DMS153 (cell line): ENCODE data around the gene FPR3.
"Not testable (repeated sequence)": the region's sequence is repeated elsewhere in the genome, so short reads cannot be mapped to it uniquely, and the experiment has no call there.

Source experiments
- DNase-seq: peaks from one replicate; lab custom pipeline; 2025; lab: John Stamatoyannopoulos, UW

Gene FPR3

GRCh38 chr19:51784109-51784785 is 10.7 kb upstream of the FPR3 start:
- no peak for DNase-seq

DNA sequence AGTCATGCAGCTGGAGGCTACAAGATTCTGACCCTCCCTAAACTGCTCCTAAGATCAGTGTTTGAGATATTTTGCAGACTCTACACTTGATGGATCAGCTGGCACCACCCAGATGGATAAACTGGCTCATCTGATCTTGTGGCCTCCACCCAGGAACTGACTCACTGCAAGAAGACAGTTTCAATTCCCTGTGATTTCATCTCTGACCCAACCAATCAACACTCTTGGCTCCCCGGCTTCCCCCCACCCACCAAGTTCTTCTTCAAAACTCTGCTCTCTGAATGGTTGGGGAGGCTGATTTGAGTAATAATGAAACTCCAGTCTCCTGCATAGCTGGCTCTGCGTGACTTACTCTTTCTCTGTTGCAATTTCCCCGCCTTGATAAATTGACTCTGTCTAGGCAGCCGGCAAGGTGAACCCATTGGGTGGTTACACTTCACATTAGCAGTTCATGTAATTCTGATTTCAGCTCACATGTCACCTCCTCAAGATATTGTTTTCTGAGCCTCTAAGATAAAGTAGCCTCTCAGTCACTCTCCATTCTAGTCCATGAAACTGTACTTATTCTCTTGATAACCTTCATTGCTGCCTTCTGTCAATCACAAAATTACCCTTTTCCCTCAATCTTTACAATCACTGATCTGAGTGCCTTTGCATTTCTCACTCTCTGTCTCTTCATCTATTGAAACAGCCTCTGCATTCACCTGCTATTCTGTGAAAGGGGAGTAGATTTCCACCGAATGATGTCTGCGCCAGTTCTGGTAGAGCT is 9.9 kb upstream of the FPR3 start:
- DNase-seq = no peak

GRCh38 chr19:51786646-51787494 is 8.1 kb upstream of the FPR3 start:
- no peak for DNase-seq

GRCh38 chr19:51788029-51788428 is 6.9 kb upstream of the FPR3 start:
- no peak for DNase-seq

DNA sequence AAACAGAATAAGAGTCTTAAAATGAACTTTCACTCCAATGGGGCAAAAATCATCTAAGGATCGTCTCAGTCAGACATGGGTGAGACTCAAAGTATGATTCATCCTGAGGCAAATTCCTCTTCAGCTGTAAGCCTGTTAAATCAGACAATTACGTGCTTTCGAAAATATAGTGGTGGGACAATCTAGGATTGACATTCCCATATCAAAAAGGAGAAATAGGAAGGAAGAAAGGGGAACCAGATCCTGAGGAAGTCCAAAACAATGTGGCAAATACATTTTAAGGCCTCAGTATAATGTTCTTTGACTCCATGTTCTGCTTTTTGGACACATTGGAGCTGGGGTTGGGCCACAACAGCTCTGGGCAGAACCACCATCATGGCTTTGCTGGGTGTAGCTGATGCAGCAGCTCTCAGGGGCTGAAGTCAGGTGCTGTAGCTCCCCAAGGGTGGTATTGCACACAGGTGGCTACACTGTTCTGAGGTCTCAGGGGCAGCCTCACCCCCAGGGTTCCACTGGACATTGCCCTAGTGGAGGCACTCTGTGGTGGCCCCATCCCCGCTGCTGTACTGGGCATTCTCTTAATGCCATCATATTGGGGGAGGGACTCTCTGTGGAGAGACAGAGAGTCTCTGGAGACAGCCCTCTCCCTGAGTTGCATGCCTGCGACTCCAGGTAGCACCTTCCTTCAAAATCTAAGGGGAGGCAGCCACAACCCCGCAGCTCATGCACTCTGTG is 5.7 kb upstream of the FPR3 start:
- DNase-seq = no peak

DNA sequence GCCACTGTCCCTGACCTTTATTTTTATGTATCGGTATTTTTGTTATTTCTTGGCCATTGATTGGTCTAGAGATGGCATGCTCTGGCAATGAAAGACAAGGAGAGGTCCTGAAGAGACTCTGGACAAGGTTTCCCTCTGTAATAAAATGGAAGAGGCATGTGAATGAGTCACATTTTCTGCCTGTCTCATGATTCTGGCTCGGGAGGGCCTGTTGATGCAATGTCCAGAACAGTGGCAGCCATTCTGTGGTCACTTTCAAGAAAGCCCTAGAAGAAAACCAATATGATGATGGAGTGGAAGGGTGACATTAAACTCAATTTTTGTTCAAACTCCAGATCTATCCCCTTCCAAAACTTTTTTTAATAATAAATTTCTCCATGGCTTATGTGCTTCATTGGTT is 2.0 kb upstream of the FPR3 start:
- no peak for DNase-seq

DNA sequence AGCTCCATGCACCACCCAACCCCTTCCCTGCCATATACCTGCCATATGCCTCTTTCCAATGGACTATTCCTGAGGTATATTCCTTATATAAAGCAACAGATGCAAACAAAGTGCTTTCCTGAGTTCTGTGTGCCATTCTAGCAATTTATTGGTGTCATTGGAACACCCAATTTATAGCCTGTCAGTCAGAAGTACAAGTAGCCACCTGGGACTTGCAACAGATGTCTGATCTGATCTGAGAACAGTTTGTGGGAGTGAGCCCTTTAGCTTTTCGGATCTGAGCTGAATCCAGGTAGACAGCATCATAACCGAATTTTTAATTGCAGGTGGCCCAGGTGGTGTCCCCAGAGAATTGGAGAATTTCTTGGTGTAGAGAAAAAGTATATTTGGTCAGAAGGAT is 963 bp upstream of the FPR3 start:
- no peak for DNase-seq

- no peak for DNase-seq
These were observed 1.3 kb downstream of the FPR3 start for GRCh38 chr19:51796195-51796679.

DNA sequence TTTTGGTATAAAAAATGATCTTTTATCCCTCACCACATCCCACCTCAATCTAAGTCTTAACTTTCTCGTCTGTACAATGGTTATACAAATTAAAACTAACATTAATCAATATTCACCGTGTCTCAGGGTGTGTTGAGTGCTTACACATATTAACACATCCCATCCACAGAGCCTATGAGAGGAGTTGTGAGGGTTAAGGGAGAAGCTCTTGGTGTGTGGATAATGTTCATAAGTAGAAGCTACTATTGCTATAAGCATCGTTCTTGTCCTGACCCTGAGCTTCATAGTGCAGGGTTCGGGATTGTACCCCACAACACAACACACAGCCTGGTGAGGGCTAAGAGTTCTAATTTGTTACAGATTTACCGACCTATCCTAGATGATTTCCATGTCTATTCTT is 2.5 kb downstream of the FPR3 start:
- DNase-seq = no peak

DNA sequence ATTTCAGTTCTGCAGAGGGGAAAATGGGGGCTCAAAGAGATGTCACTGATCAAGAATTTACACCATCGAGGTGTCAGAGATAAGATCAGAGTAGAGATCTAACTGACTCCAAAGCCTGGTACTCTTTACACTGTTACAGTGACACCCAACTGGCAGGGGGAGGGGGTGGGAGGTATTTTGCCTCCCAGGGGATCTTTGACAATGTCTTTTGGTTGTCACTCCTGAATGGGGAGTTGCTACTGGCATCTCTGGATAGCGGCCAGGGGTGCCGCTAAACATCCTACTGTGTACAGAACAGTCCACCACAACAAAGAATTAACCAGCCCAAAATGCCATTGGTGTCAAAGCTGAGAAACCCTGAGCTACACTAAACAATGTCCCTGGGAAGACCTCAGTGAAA is 3.1 kb downstream of the FPR3 start:
- DNase-seq = no peak

- DNase-seq = no peak
These were observed 4.2 kb downstream of the FPR3 start for GRCh38 chr19:51799034-51799773.

- DNase-seq = no peak
These were observed 5.0 kb downstream of the FPR3 start for GRCh38 chr19:51799774-51800472.

DNA sequence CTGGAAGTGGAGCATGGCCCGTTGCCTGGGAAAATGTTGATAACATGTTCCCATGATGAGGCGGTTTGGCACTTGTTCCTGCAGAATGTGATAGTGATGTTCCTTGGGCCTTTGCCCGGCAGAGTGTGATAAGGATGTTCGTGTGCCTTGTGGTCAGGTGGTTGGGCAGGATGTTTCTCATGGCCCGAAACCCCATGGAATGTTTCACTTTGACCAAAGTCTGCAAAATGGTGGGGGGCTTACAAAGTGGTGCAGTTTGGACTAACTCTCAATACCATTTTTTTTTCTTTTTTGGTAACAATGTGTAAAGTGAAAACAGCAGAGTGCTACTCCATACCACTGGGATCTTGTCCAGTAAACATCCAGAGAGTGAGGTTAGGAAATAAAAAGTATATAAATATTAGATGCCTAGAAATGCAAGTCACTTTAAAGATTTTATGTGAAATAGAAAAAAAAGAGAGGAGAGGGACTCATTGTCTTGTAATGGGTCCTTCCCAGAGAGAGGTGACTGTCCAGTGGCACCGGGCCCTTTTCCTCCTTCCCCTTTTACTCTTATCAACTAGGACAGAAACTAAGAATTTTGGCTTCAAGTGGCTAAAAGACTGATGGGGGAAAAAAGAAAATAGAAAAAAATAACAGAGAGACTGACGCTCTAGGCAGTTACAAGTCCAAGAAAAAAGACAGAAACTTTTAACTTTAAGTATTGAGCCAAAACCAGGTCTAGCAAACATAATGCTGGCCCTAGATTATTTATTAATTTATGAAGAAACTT is 5.7 kb downstream of the FPR3 start:
- no peak for DNase-seq

DNA sequence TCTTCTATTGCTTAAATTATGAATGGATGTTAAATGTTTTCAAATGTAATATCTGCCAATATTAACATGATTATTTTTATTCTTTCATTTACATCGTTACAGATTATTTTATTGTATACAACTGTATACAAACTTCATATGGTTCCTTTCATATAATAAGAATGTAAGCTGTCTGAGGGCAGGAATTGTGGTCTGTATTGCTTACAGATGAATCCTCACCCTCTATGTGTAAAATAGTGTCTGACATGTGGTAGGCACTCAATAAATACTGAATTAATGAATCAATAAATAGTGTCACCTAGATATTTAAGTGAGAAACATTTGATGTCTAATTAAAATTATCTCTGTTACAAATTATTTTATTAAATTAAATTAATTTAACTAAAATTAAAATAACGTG is 7.8 kb downstream of the FPR3 start:
- DNase-seq = no peak

DNA sequence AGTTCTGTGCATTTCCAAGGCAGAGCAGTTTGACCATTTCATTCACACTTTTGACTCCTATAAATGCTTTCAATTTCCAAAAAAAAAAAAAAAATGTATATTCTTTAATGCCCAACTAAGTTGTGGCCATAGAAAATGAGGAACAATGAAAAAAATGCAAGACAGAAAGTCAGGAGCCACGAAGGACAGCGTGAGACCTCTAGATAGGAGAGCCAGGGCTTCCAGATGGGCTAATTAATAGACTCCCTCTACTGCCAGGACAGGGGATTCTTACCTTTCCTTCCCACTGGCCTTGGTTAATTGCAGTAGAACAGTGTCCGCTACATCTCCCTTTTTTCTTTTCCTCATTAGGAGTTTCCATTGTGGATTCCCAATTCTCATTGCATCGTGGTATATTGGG is 8.6 kb downstream of the FPR3 start:
- no peak for DNase-seq

DNA sequence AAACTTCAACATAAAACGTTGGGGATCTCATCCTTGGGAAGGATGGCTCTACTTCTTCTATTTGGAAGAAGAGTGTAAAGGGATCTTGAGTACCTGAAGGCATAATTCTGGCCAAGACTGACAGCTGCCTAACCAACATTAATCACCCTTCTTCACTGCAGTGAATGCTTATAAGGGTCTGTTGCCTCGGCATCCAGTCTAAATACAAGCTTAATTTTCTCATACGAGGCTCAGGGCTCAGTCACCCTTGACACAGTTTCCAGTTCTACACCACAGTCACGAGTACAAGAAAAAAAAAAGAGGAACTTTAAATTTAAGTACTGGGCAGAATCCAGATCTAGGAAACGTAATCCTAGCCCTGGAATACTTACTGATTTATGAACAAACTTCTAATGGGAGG is 9.0 kb downstream of the FPR3 start:
- DNase-seq = no peak

GRCh38 chr19:51804789-51805188 is 9.8 kb downstream of the FPR3 start:
- DNase-seq = not testable (repeated sequence)

DNA sequence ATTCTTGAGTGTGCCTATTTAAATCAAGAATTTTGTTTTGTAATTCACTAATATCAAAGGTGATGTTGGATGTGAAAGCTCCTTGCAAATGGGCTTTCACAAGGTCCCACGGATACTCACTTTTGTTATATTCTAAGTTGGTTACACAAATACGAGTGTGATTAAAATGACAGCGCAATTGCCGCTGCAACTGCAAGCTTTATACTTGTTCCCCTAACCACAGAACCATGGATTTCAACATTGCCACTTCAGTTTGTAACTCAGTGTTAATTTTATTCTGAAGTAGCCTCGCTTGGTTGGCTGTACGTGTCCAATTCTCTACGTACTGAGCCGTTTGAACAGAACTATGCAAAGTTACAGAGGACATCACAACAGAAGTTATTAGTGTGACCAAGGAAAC is 10.4 kb downstream of the FPR3 start:
- DNase-seq = not testable (repeated sequence)

DNA sequence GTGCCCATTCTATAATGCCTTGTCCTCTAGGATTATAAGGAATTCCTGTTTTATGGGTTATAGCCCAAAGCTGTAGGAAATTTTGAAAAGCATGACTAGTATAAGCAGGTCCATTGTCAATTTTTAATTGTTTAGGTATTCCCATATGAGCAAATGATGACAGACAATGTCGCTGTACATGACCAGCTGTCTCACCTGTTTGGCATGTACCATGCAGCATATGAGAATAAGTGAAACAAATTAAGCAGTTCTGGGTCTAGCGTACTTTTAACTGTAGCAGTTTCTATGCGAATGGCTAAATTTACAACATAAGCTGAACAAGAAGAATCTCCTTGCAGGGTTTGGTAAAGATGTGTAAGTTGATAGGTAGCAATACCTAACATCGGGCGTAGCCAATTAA is 11.6 kb downstream of the FPR3 start:
- DNase-seq = not testable (repeated sequence)
